ENCODE results near the gene COX7A2L. TPM values are rescaled to one million over a fixed set of nuclear protein-coding genes. Genes with fewer than 3 reads are reported as not detected.

The COX7A2L gene
- total and polyA plus RNA-seq, 7 experiments from 2014 or later: 57.3 to 204 (median 84.1) TPM

- Mint-ChIP-seq H3K36me3 (peaks cover 24 to 65% (median 42%) of the 10 kb centered on the region in 5 donors), H3K27me3 (no peaks in the 10 kb centered on the region), H3K27ac (peak overlapping the region; percentile 11 to 82 (median 71)), H3K9me3 (peaks cover 0 to 28% (median 4%) of the 10 kb centered on the region in 11 donors), H3K4me1 (peaks cover 18 to 53% (median 29%) of the 10 kb centered on the region in 7 donors), H3K4me3 (peak overlapping the region in 1 of 10 donors; percentile 9)
- Histone ChIP-seq H3K4me3 (ENCODE audit: low read length) (no peak overlapping the region), H3K4me1 (ENCODE audit: control insufficient read depth in 2 of 2, insufficient read depth in 2 of 2, low read length in 2 of 2) (no peaks in the 10 kb centered on the region), H3K27ac (ENCODE audit: low read depth, low read length) (no peak overlapping the region), H3K36me3 (ENCODE audit: control insufficient read depth in 2 of 3, insufficient read depth in 3 of 3, low read length in 3 of 3) (peaks cover 0 to 41% (median 0%) of the 10 kb centered on the region in 3 experiments), H3K27me3 (ENCODE audit: control insufficient read depth in 2 of 2, insufficient read depth in 2 of 2, low read length in 2 of 2) (no peaks in the 10 kb centered on the region), H3K9me3 (ENCODE audit: control insufficient read depth in 2 of 3, low read length in 3 of 3) (no peaks in the 10 kb centered on the region)
- peak; percentile 22 for ATAC-seq
- CTCF ChIA-PET: interaction anchor here (1.1 kb wide), 1 partner anchor 14 kb away, joined by 3 read pairs; no protein-coding TSS in a partner anchor
- POLR2A ChIA-PET: interaction anchor here (0.6 kb wide), 1 partner anchor 236 kb away, joined by 3 read pairs; no protein-coding TSS in a partner anchor
- intact Hi-C loops (cut with micrococcal nuclease): no loop called here
- no peak for DNase-seq
These were observed 18.8 kb downstream of the COX7A2L start for GRCh38 chr2:42342061-42342794.

GRCh38 chr2:42340938-42341636, 19.9 kb downstream of the COX7A2L start:
- Histone ChIP-seq H3K36me3 (ENCODE audit: control insufficient read depth in 2 of 3, insufficient read depth in 3 of 3, low read length in 3 of 3) (peaks cover 0 to 48% (median 0%) of the 10 kb centered on the region in 3 experiments), H3K4me1 (ENCODE audit: control insufficient read depth in 2 of 2, insufficient read depth in 2 of 2, low read length in 2 of 2) (no peaks in the 10 kb centered on the region), H3K4me3 (ENCODE audit: low read length) (no peak overlapping the region), H3K9me3 (ENCODE audit: control insufficient read depth in 2 of 3, low read length in 3 of 3) (no peaks in the 10 kb centered on the region), H3K27me3 (ENCODE audit: control insufficient read depth in 2 of 2, insufficient read depth in 2 of 2, low read length in 2 of 2) (no peaks in the 10 kb centered on the region), H3K27ac (ENCODE audit: low read depth, low read length) (no peak overlapping the region)
- ChIA-PET CTCF (interaction anchor here (1.1 kb wide), 1 partner anchor 13 kb away, joined by 3 read pairs; no protein-coding TSS in a partner anchor), POLR2A (no interaction called here)
- peaks cover 18 to 51% (median 31%) of the 10 kb centered on the region in 7 donors for H3K4me1 Mint-ChIP-seq
- peak overlapping the region in 1 of 10 donors; percentile 15 for H3K4me3 Mint-ChIP-seq
- H3K27me3 Mint-ChIP-seq: no peaks in the 10 kb centered on the region
- no peak for ATAC-seq
- DNase-seq: no peak
- H3K27ac Mint-ChIP-seq: peak overlapping the region in 8 of 9 donors; percentile 36 to 82 (median 68)
- peaks cover 0 to 33% (median 10%) of the 10 kb centered on the region in 11 donors for H3K9me3 Mint-ChIP-seq
- intact Hi-C loops (cut with micrococcal nuclease): no loop called here
- peaks cover 30 to 71% (median 48%) of the 10 kb centered on the region in 5 donors for H3K36me3 Mint-ChIP-seq

GRCh38 chr2:42340045-42340937, 20.7 kb downstream of the COX7A2L start:
- H3K4me1 ChIP-seq (ENCODE audit: control insufficient read depth in 2 of 2, insufficient read depth in 2 of 2, low read length in 2 of 2): no peaks in the 10 kb centered on the region
- ATAC-seq (no peak), DNase-seq (no peak)
- H3K27ac ChIP-seq (ENCODE audit: low read depth, low read length): no peak overlapping the region
- intact Hi-C loops (cut with micrococcal nuclease): no loop called here
- Mint-ChIP-seq H3K27me3 (no peaks in the 10 kb centered on the region), H3K27ac (peak overlapping the region; percentile 14 to 92 (median 69)), H3K4me3 (peak overlapping the region in 2 of 10 donors; percentile 16 to 36), H3K36me3 (peaks cover 31 to 71% (median 54%) of the 10 kb centered on the region in 5 donors), H3K4me1 (peaks cover 18 to 51% (median 31%) of the 10 kb centered on the region in 7 donors), H3K9me3 (peaks cover 0 to 40% (median 10%) of the 10 kb centered on the region in 11 donors)
- H3K9me3 ChIP-seq (ENCODE audit: control insufficient read depth in 2 of 3, low read length in 3 of 3): no peaks in the 10 kb centered on the region
- ChIA-PET POLR2A (interaction anchor here (0.6 kb wide), 1 partner anchor 820 kb away, joined by 3 read pairs; no protein-coding TSS in a partner anchor), CTCF (no interaction called here)
- H3K27me3 ChIP-seq (ENCODE audit: control insufficient read depth in 2 of 2, insufficient read depth in 2 of 2, low read length in 2 of 2): no peaks in the 10 kb centered on the region
- H3K36me3 ChIP-seq (ENCODE audit: control insufficient read depth in 2 of 3, insufficient read depth in 3 of 3, low read length in 3 of 3): peaks cover 0 to 48% (median 0%) of the 10 kb centered on the region in 3 experiments
- H3K4me3 ChIP-seq (ENCODE audit: low read length): no peak overlapping the region

- peaks cover 0 to 40% (median 10%) of the 10 kb centered on the region in 11 donors for H3K9me3 Mint-ChIP-seq
- POLR2A ChIA-PET: interaction anchor here (0.6 kb wide), 1 partner anchor 821 kb away, joined by 3 read pairs; no protein-coding TSS in a partner anchor
- no peaks in the 10 kb centered on the region for H3K27me3 Mint-ChIP-seq
- Histone ChIP-seq H3K4me3 (ENCODE audit: low read length) (no peak overlapping the region), H3K27me3 (ENCODE audit: control insufficient read depth in 2 of 2, insufficient read depth in 2 of 2, low read length in 2 of 2) (no peaks in the 10 kb centered on the region), H3K9me3 (ENCODE audit: control insufficient read depth in 2 of 3, low read length in 3 of 3) (no peaks in the 10 kb centered on the region), H3K4me1 (ENCODE audit: control insufficient read depth in 2 of 2, insufficient read depth in 2 of 2, low read length in 2 of 2) (no peaks in the 10 kb centered on the region), H3K27ac (ENCODE audit: low read depth, low read length) (no peak overlapping the region), H3K36me3 (ENCODE audit: control insufficient read depth in 2 of 3, insufficient read depth in 3 of 3, low read length in 3 of 3) (peaks cover 0 to 48% (median 0%) of the 10 kb centered on the region in 3 experiments)
- ATAC-seq: no peak
- CTCF ChIA-PET: no interaction called here
- H3K4me3 Mint-ChIP-seq: no peak overlapping the region
- DNase-seq: no peak
- peaks cover 18 to 51% (median 30%) of the 10 kb centered on the region in 7 donors for H3K4me1 Mint-ChIP-seq
- peaks cover 31 to 76% (median 54%) of the 10 kb centered on the region in 5 donors for H3K36me3 Mint-ChIP-seq
- peak overlapping the region in 7 of 9 donors; percentile 46 to 92 (median 69) for H3K27ac Mint-ChIP-seq
- intact Hi-C loops (cut with micrococcal nuclease): no loop called here
These were observed 21.7 kb downstream of the COX7A2L start for GRCh38 chr2:42339191-42339912.

GRCh38 chr2:42338567-42339190, 22.3 kb downstream of the COX7A2L start:
- Mint-ChIP-seq H3K9me3 (peaks cover 0 to 40% (median 10%) of the 10 kb centered on the region in 11 donors), H3K27me3 (no peaks in the 10 kb centered on the region), H3K4me3 (no peak overlapping the region), H3K36me3 (peaks cover 31 to 74% (median 56%) of the 10 kb centered on the region in 5 donors), H3K27ac (peak overlapping the region in 5 of 9 donors; percentile 28 to 71 (median 36)), H3K4me1 (peaks cover 16 to 49% (median 27%) of the 10 kb centered on the region in 7 donors)
- ChIA-PET POLR2A (no interaction called here), CTCF (no interaction called here)
- Histone ChIP-seq H3K36me3 (ENCODE audit: control insufficient read depth in 2 of 3, insufficient read depth in 3 of 3, low read length in 3 of 3) (peaks cover 0 to 53% (median 0%) of the 10 kb centered on the region in 3 experiments), H3K27ac (ENCODE audit: low read depth, low read length) (no peak overlapping the region), H3K27me3 (ENCODE audit: control insufficient read depth in 2 of 2, insufficient read depth in 2 of 2, low read length in 2 of 2) (no peaks in the 10 kb centered on the region), H3K9me3 (ENCODE audit: control insufficient read depth in 2 of 3, low read length in 3 of 3) (no peaks in the 10 kb centered on the region), H3K4me3 (ENCODE audit: low read length) (no peak overlapping the region), H3K4me1 (ENCODE audit: control insufficient read depth in 2 of 2, insufficient read depth in 2 of 2, low read length in 2 of 2) (no peaks in the 10 kb centered on the region)
- no peak for ATAC-seq
- intact Hi-C loops (cut with micrococcal nuclease): no loop called here
- no peak for DNase-seq
